Mammary epithelial cell (primary cell): ENCODE results near the gene EIF1AY.

Experiments
- CTCF ChIP-seq, 2 donors: IDR thresholded peaks in 1 of 2; conservative IDR thresholded peaks in 1 of 2; 2 replicates each; pipeline ENCODE4 v1.5.1; 2011 to 2012; ENCODE audit warnings: inconsistent platforms in 2 of 2, low read length in 2 of 2, mild to moderate bottlenecking in 2 of 2, control low read depth in 1 of 2, low read depth in 1 of 2; ENCODE audit not compliant: insufficient read depth in 1 of 2; ENCODE audit errors: extremely low read depth in 1 of 2
- EZH2 ChIP-seq: IDR thresholded peaks from 2 replicates; pipeline ENCODE4 v1.6.1; 2012; ENCODE audit warnings: low read length, inconsistent platforms, borderline replicate concordance

DNA sequence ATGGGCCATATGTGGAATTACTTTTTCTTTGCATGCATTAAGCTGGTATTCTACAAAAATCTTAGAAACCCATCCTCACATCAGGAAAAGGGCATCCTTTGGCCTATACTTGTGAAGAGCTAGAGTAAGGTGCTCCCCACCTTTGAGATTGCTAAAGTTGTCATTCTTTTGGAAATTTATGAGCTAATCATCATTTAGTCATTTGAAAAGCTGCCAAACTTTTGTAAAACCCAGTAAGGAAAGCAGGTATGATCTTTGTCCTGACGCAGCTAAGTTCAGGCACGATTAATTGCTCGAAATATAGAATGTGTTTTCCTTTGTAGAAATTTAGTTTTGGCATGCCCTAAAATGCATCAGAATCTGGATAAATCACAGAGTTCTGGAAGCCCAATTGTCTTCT is 2.6 kb downstream of the EIF1AY start:
- TF ChIP-seq CTCF (conservative IDR thresholded peaks at IDR 0.05 in 1 of 2, IDR thresholded peaks at IDR 0.05 in 1 of 2; ENCODE audit: extremely low read depth in 1 of 2, insufficient read depth in 1 of 2, low read depth in 1 of 2, low read length in 2 of 2) (no peak), EZH2 (no peak)
